HCT116 (cell line): ENCODE measurements around the gene C10orf90. TPM values are rescaled to one million over a fixed set of nuclear protein-coding genes. Genes with fewer than 3 reads are reported as not detected.
A peak's percentile ranks its signal among the peaks of the same experiment; 100 is the strongest.

Experiments used
- ATAC-seq: fragments of 200-7000 bp; cut with Tn5 transposase; 2 replicates; pipeline ENCODE4 v1.9.1; 2020; ENCODE audit warnings: mild to moderate bottlenecking, moderate library complexity
- Bru-seq: library from RNA; stranded (reverse); fragments of 400-500 nt; gene quantifications from one replicate; lab custom pipeline; 2021; lab: Mats Ljungman, UMichigan
- BruChase-seq, 2 experiments: library from RNA; stranded (reverse); fragments of 400-500 nt; gene quantifications; one replicate each; lab custom pipeline; 2021; lab: Mats Ljungman, UMichigan
- BruUV-seq: library from RNA; stranded (reverse); fragments of 400-500 nt; replicated peaks from 2 replicates; lab custom pipeline; 2021; lab: Mats Ljungman, UMichigan
- CTCF ChIA-PET: fragments of 300-600 bp; sonication (Branson Sonifier 250); formaldehyde crosslinking; loops from one replicate; lab custom pipeline; 2021; ENCODE audit warnings: antibody characterized with exemption; lab: Charles Lee
- POLR2A ChIA-PET: fragments of 300-600, 350-600 bp; sonication (Branson Sonifier 250); formaldehyde crosslinking; loops from one replicate; lab custom pipeline; 2021; ENCODE audit warnings: antibody characterized with exemption; lab: Charles Lee
- RAD21 ChIA-PET, 2 experiments: fragments of 300-600 bp; sonication (Branson Sonifier 250); formaldehyde crosslinking; loops; one replicate each; lab custom pipeline; 2023; ENCODE audit warnings: low total read pairs in 2 of 2; ENCODE audit not compliant: uncharacterized antibody in 2 of 2, unreplicated experiment in 2 of 2, low non-redundant PET in 1 of 2; lab: Charles Lee
- DNase-seq: peaks from one replicate; pipeline ENCODE4 v3.0.0-alpha.2; 2010; ENCODE audit warnings: low read depth, low spot score
- H2AFZ ChIP-seq: fragments of 200-600 bp; shearing (Covaris generic), sonication (generic); 2 replicates; pipeline ENCODE4 v1.6.1; 2017; ENCODE audit warnings: low read depth, mixed run types, mixed read lengths, antibody characterized with exemption, low read length; ENCODE audit not compliant: poor library complexity, severe bottlenecking
- H3K27ac ChIP-seq: 2 replicates; pipeline ENCODE4 v1.5.1; 2012; ENCODE audit warnings: low read depth, low read length
- H3K27me3 ChIP-seq: fragments of 200-600 bp; sonication (generic); 2 replicates; pipeline ENCODE4 v1.6.1; 2016; ENCODE audit warnings: mixed run types, low read length, mixed read lengths; ENCODE audit not compliant: insufficient read depth
- H3K36me3 ChIP-seq, 2 experiments: fragments of 200-500 bp in 1 of 2; fragments of 200-600 bp in 1 of 2; sonication (Bioruptor generic) in 1 of 2; sonication (generic) in 1 of 2; 2 replicates each; pipeline versions ENCODE4 v1.5.1 to v1.6.1; 2014 to 2016; ENCODE audit warnings: low read length in 2 of 2, inconsistent platforms in 1 of 2, mixed read lengths in 1 of 2, mixed run types in 1 of 2; ENCODE audit not compliant: insufficient read depth in 2 of 2, control insufficient read depth in 1 of 2
- H3K4me1 ChIP-seq, 2 experiments: fragments of 200-600 bp in 1 of 2; sonication (generic) in 1 of 2; 2 replicates each; pipeline versions ENCODE4 v1.5.1 to v1.6.1; 2012 to 2017; ENCODE audit warnings: low read length in 2 of 2, inconsistent platforms in 1 of 2, mild to moderate bottlenecking in 1 of 2, mixed read lengths in 1 of 2, mixed run types in 1 of 2, moderate library complexity in 1 of 2; ENCODE audit not compliant: insufficient read depth in 2 of 2, control insufficient read depth in 1 of 2
- H3K4me2 ChIP-seq: fragments of 200-600 bp; sonication (generic); 2 replicates; pipeline ENCODE4 v1.6.1; 2017; ENCODE audit warnings: mixed run types, low read length, mixed read lengths
- H3K4me3 ChIP-seq, 2 experiments: fragments of 200-600 bp in 1 of 2; sonication (generic) in 1 of 2; replicated peaks in 1 of 2; 2 replicates each; pipeline ENCODE4 v1.5.1; 2011 to 2016; ENCODE audit warnings: low read length in 2 of 2, control low read depth in 1 of 2, low read depth in 1 of 2, mild to moderate bottlenecking in 1 of 2, mixed read lengths in 1 of 2, mixed run types in 1 of 2
- H3K79me2 ChIP-seq: fragments of 200-600 bp; sonication (generic); 2 replicates; pipeline ENCODE4 v1.6.1; 2017; ENCODE audit warnings: mild to moderate bottlenecking, mixed run types, low read length, moderate library complexity, mixed read lengths; ENCODE audit not compliant: insufficient read depth
- H3K9ac ChIP-seq: fragments of 200-600 bp; sonication (generic); 2 replicates; pipeline ENCODE4 v1.6.1; 2016; ENCODE audit warnings: low read length, mixed read lengths
- H3K9me2 ChIP-seq: fragments of 200-600 bp; sonication (generic), shearing (Covaris generic); 2 replicates; pipeline ENCODE4 v1.6.1; 2017; ENCODE audit warnings: mixed run types, mild to moderate bottlenecking, moderate library complexity; ENCODE audit not compliant: insufficient read depth
- H3K9me3 ChIP-seq, 2 experiments: fragments of 200-500 bp in 1 of 2; fragments of 200-600 bp in 1 of 2; sonication (Bioruptor generic) in 1 of 2; sonication (generic) in 1 of 2; 2 replicates each; pipeline ENCODE4 v1.6.1; 2014 to 2017; ENCODE audit warnings: low read length in 2 of 2, mixed read lengths in 2 of 2, inconsistent platforms in 1 of 2, low read depth in 1 of 2, mild to moderate bottlenecking in 1 of 2, mixed run types in 1 of 2, moderate library complexity in 1 of 2; ENCODE audit not compliant: control insufficient read depth in 1 of 2, insufficient read depth in 1 of 2
- H4K20me1 ChIP-seq: fragments of 200-600 bp; sonication (generic), shearing (Covaris generic); 2 replicates; pipeline ENCODE4 v1.6.1; 2017; ENCODE audit warnings: mixed run types, mild to moderate bottlenecking, moderate library complexity; ENCODE audit not compliant: insufficient read depth
- ATF3 ChIP-seq: IDR thresholded peaks from 2 replicates; pipeline ENCODE4 v1.6.1; 2012
- CEBPB ChIP-seq: IDR thresholded peaks from 2 replicates; pipeline ENCODE4 v1.6.1; 2012; ENCODE audit warnings: low read depth
- EGR1 ChIP-seq: IDR thresholded peaks from 2 replicates; pipeline ENCODE4 v1.6.1; 2012; ENCODE audit warnings: low read depth
- ELF1 ChIP-seq: IDR thresholded peaks from 2 replicates; pipeline ENCODE4 v1.6.1; 2012; ENCODE audit warnings: low read depth, borderline replicate concordance
- EZH2 ChIP-seq: fragments of 200-600 bp; sonication (generic); IDR thresholded peaks from 2 replicates; pipeline ENCODE4 v1.6.1; 2017; ENCODE audit warnings: antibody characterized with exemption, mixed run types
- FOSL1 ChIP-seq: IDR thresholded peaks from 2 replicates; pipeline ENCODE4 v1.6.1; 2012; ENCODE audit warnings: low read depth
- JUND ChIP-seq: IDR thresholded peaks from 2 replicates; pipeline ENCODE4 v1.6.1; 2012
- SIN3A ChIP-seq: IDR thresholded peaks from 2 replicates; pipeline ENCODE4 v1.6.1; 2012; ENCODE audit warnings: low read depth
- SP1 ChIP-seq: IDR thresholded peaks from 2 replicates; pipeline ENCODE4 v1.6.1; 2012; ENCODE audit warnings: low read depth
- TCF7L2 ChIP-seq: IDR thresholded peaks from 2 replicates; pipeline ENCODE4 v1.7.0; 2011; ENCODE audit warnings: borderline replicate concordance, inconsistent platforms; ENCODE audit not compliant: insufficient read depth, insufficient read length; ENCODE audit errors: extremely low read depth
- YY1 ChIP-seq: IDR thresholded peaks from 2 replicates; pipeline ENCODE4 v1.6.1; 2011; ENCODE audit warnings: low read length, low read depth, moderate library complexity, mild to moderate bottlenecking; ENCODE audit not compliant: insufficient replicate concordance; ENCODE audit errors: extremely low read depth
- ZBTB33 ChIP-seq: IDR thresholded peaks from 2 replicates; pipeline ENCODE4 v1.6.1; 2011; ENCODE audit warnings: mild to moderate bottlenecking, low read length, moderate library complexity; ENCODE audit not compliant: insufficient replicate concordance; ENCODE audit errors: extremely low read depth
- ZFX ChIP-seq: fragments of 450-650 bp; IDR thresholded peaks from 2 replicates; pipeline ENCODE4 v1.6.1; 2017
- intact Hi-C: fragments of 100-400 bp; cut with micrococcal nuclease; formaldehyde crosslinking; loops from 2 replicates; pipeline ENCODE4 v1.10.0; 2022
- long read RNA-seq: library from polyadenylated mRNA; unstranded; transcript quantifications from one replicate; pipeline ENCODE4 v2.0.0, GENCODE V29; 2021; ENCODE audit not compliant: unreplicated experiment
- polyA plus RNA-seq: library from polyadenylated mRNA; unstranded; fragments of >200 nt; gene quantifications from 2 replicates; pipeline ENCODE4 v1.2.1, GENCODE V29; 2012; ENCODE audit warnings: missing spikeins
- total RNA-seq: library from RNA; stranded (reverse); gene quantifications from one replicate; pipeline ENCODE4 v1.2.1, GENCODE V29; 2021; ENCODE audit not compliant: unreplicated experiment

C10orf90 gene
- total RNA-seq (not detected), Bru-seq, nascent RNA (percentile 1 among the genes with signal in this experiment), BruChase-seq, experiment 1, labeled RNA remaining after a 6-hour chase (not detected), BruChase-seq, experiment 2, labeled RNA remaining after a 2-hour chase (not detected)
- polyA plus RNA-seq: not detected in 2 replicates
- long read RNA-seq: 0 reads

- no TSS peak for BruUV-seq
- Histone ChIP-seq H3K4me1 (no peaks in the 10 kb centered on the region), H3K9ac (no peak within 1 kb of the TSS), H4K20me1 (no peaks in the 10 kb centered on the region), H3K9me3 (no peaks in the 10 kb centered on the region), H2AFZ (no peak within 1 kb of the TSS), H3K79me2 (no peaks in the 10 kb centered on the region), H3K9me2 (no peaks in the 10 kb centered on the region), H3K27ac (no peak within 1 kb of the TSS), H3K4me2 (no peak within 1 kb of the TSS), H3K4me3 (no peak within 1 kb of the TSS), H3K27me3 (peaks cover 53% of the 10 kb centered on the region), H3K36me3 (no peaks in the 10 kb centered on the region)
- POLR2A ChIA-PET: no interaction called here
- TF ChIP-seq YY1: no peak
- no peak for TF ChIP-seq EGR1
- no peak for TF ChIP-seq ATF3
- TF ChIP-seq FOSL1: no peak
- no peak for TF ChIP-seq TCF7L2
- TF ChIP-seq ZFX: no peak
- TF ChIP-seq JUND: no peak
- no peak for ATAC-seq
- no peak for DNase-seq
- intact Hi-C loops: no loop called here
- RAD21 ChIA-PET: no interaction called here
- CTCF ChIA-PET: no interaction called here
These were observed at the start of gene C10orf90 for GRCh38 chr10:126670056-126670894. C10orf90 (minus strand) TSS chr10:126670693; CDS start chr10:126670480, 213 bp downstream.

GRCh38 chr10:126716366-126716765 lies 45.9 kb upstream of the C10orf90 start:
- Histone ChIP-seq H3K9me2 (no peaks in the 10 kb centered on the region), H3K4me2 (no peak overlapping the region), H3K9ac (no peak overlapping the region), H3K27me3 (peaks cover 78% of the 10 kb centered on the region), H3K36me3 (no peaks in the 10 kb centered on the region), H3K4me1 (no peaks in the 10 kb centered on the region), H2AFZ (no peak overlapping the region), H4K20me1 (no peaks in the 10 kb centered on the region), H3K9me3 (no peaks in the 10 kb centered on the region), H3K4me3 (no peak overlapping the region), H3K79me2 (no peaks in the 10 kb centered on the region), H3K27ac (no peak overlapping the region)
- POLR2A ChIA-PET: no interaction called here
- RAD21 ChIA-PET: no interaction called here
- CTCF ChIA-PET: no interaction called here
- intact Hi-C loops: no loop called here
- ATAC-seq: no peak
- no peak for DNase-seq
- no TSS peak for BruUV-seq
- TF ChIP-seq TCF7L2 (no peak), ELF1 (no peak), EGR1 (no peak), EZH2 (no peak), SP1 (no peak), ZBTB33 (no peak), CEBPB (no peak), SIN3A (no peak)
